Cardiac fibroblast (primary cell): Measurements from ENCODE around the gene UST.

Experiments used
- DNase-seq, 2 donors: peaks; one replicate each; pipeline versions ENCODE4 v3.0.0 to v3.0.0-alpha.2; 2010; ENCODE audit warnings: low read depth in 2 of 2
- H3K4me3 ChIP-seq, 2 donors: replicated peaks in 1 of 2; 1 replicate in 1 of 2; 2 replicates in 1 of 2; pipeline ENCODE4 v1.5.1; 2011; ENCODE audit warnings: low read depth in 2 of 2, low read length in 2 of 2, mild to moderate bottlenecking in 2 of 2, moderate library complexity in 1 of 2
- CTCF ChIP-seq: IDR thresholded peaks from one replicate; pipeline ENCODE4 v1.5.1; 2011; ENCODE audit warnings: low read depth, mild to moderate bottlenecking, low read length, inconsistent platforms

Gene UST

GRCh38 chr6:148816117-148816516 is 69.3 kb downstream of the UST start:
- no peak for TF ChIP-seq CTCF
- DNase-seq = no peak
- no peak overlapping the region for H3K4me3 ChIP-seq

- no peak for DNase-seq
- TF ChIP-seq CTCF = no peak
- no peak overlapping the region for H3K4me3 ChIP-seq
Measured at GRCh38 chr6:148817689-148818088, 70.9 kb downstream of the UST start.

GRCh38 chr6:148818939-148819575 is 72.2 kb downstream of the UST start:
- TF ChIP-seq CTCF = no peak
- peak in 1 of 2 donors; percentile 49 for DNase-seq
- H3K4me3 ChIP-seq = no peak overlapping the region

GRCh38 chr6:148819852-148820251 is 73.0 kb downstream of the UST start:
- no peak for DNase-seq
- no peak overlapping the region for H3K4me3 ChIP-seq
- no peak for TF ChIP-seq CTCF

GRCh38 chr6:148822819-148823218 is 76.0 kb downstream of the UST start:
- no peak overlapping the region for H3K4me3 ChIP-seq
- no peak for TF ChIP-seq CTCF
- DNase-seq = no peak

DNA sequence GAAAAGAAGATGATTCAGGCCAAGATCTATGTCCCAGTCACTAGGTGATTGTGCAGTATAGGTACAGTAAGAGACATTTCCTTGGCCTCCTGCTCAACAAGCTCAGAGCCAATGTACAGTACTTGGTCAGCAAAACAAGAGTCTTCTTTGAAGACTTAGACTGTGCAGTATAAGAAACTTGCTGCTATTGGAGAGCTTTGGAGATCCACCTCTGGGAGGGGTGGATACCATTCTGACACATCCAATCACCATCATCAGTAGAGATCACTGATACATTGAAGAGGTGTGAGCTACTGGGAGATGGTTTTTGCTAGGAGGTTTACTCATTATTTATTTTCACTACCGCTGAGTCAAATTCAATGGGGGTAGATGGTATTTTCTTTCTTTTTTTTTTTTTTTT is 77.5 kb downstream of the UST start:
- no peak for TF ChIP-seq CTCF
- no peak for DNase-seq

GRCh38 chr6:148824960-148825359 is 78.1 kb downstream of the UST start:
- no peak for TF ChIP-seq CTCF
- no peak for DNase-seq
- no peak overlapping the region for H3K4me3 ChIP-seq

More for the DNA sequence above, 77.5 kb downstream of the UST start:
- no peak overlapping the region for H3K4me3 ChIP-seq
